NCI-H1436 treated with DMSO at 0.1 percent for 48 hours (cell line): Measurements from ENCODE around the gene SEMA6C.
A peak's percentile ranks its signal among the peaks of the same experiment; 100 is the strongest.
"Not testable (repeated sequence)": the region's sequence is repeated elsewhere in the genome, so short reads cannot be mapped to it uniquely, and the experiment has no call there.

Experiments used
- DNase-seq: peaks from one replicate; lab custom pipeline; 2025; lab: John Stamatoyannopoulos, UW

SEMA6C gene

DNA sequence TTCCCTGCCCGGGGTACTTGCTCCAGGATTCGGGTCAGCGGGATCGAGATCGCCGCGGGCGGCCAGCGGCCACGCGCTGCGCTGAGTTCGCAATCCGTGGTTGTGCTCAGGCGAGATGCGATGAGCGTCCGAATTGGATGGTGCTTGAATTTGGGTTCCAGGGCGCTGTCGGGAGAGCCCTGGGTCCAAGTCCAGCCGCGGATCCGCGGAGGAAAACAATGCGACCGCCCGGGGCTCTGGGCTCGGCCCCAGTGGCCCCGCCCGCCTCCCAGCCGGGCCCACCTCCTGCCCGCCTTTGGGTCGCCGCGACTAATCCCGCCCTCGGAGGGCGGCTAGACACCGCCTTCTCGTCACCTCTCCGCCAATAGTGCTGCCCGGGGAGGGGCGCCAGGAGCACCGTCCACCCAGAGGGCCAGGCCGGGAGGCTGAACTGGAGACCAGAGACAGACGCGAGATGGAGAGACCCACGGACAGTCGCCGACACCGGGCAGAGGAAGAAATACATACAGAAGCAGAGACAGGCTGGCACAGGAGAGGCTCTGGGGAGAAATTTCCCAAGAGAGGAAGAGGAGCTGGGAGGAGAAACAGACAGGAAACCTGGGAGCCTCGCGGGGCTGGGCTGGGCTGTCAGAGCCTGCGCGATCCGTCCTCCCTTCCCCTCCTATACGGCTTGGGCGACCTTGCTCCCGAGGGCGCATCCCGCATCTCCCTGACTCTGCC is at the start of gene SEMA6C:
Gene SEMA6C (minus strand): TSS at position 220 of the 720 bp plus-strand sequence. CDS start 4,010 bp downstream, outside the sequence.
- peak; percentile 66 for DNase-seq

DNA sequence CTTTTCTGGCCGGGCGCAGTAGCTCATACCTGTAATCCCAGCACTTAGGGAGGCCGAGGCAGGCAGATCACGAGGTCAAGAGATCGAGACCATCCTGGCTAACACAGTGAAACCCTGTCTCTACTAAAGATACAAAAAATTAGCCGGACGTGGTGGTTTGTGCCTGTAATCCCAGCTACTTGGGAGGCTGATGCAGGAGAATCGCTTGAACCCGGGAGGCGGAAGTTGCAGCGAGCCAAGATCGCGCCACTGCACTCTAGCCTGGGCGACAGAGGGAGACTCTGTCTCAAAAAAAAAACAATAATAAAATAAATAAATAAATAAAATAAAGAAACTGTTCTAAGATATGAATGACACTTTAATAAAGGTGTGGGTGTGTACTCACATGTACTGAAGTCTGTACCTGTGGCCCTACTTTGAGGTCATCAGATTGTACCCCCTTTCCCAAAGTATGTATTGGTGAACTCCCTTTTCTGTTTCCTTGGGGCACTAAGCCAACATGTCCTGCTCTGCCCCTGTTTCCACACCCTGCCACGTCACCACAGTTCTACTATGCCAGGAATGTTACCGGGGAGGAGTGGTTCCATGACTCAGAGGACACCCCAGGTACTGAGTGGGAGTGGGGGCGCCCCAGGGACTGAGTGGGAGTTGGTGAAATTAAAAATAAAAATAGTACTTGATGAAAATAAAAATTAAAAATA is 48.6 kb upstream of the SEMA6C start:
- DNase-seq = not testable (repeated sequence)

- no peak for DNase-seq
Measured at GRCh38 chr1:151193856-151194255, 47.4 kb upstream of the SEMA6C start.

DNA sequence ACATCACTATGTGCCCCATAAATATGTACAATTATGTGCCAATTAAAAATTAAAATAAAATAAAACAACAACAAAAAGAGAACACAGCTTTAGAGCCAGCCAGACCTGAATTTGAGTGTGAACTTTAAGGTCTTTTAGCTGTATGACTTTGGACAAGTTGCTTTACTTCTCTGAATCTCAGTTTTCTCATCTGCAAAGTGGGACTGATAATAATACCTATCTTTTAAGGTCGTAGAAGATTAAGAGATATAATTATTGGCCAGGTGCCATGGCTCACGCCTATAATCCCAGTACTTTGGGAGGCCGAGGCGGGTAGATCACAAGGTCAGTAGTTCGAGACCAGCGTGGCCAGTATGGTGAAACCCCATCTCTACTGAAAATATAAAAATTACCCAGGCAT is 46.9 kb upstream of the SEMA6C start:
- DNase-seq = no peak

- DNase-seq = no peak
Measured at GRCh38 chr1:151192047-151192446, 45.6 kb upstream of the SEMA6C start.

DNA sequence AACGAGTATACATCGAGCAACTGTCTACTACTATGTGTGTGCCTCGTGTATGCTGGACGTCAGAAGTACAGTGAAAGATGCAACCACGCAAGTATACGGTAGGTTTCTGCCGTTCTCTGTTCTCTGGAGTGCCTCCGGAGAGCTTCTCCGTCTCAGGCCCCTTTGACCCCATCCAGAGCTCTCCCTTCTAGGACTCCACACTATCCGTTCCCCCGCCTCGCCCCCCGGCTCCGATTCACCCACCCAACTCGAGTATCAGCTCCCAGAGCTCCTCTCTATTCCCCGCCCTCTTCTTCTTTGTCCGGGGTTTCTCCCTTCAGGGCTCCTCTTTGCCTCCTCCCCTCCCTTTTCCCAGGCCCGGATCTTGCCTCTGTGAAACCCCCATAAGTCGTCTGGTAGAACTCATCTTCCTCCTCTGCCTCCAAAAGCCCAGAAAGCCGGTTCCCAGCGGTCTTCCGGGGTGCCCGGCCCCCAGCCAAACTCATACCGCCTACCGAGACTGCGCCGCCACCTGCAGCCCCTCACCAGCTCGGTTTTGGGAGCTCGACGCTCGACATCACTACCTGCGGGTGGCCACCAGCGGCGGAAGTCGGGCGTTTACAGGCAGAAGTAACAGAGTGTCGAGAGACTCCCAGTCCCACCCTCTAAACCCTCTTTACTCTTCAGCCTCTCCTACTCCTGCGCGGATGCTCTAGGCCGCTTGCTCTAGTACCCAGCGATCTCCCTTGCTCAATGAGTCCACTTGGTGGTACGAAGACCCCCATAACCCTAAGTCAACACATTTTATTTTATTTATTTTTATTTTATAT is 43.4 kb upstream of the SEMA6C start, which contains the start of gene VPS72:
Gene VPS72 (minus strand): TSS at position 561 of the 809 bp plus-strand sequence. CDS start 76 bp downstream, at position 485.
- peak; percentile 73 for DNase-seq

- DNase-seq = not testable (repeated sequence)
Measured at GRCh38 chr1:151188667-151189066, 42.2 kb upstream of the SEMA6C start.

GRCh38 chr1:151187205-151187604 is 40.8 kb upstream of the SEMA6C start:
- no peak for DNase-seq

- DNase-seq = no peak
Measured at GRCh38 chr1:151184211-151184610, 37.8 kb upstream of the SEMA6C start.

DNA sequence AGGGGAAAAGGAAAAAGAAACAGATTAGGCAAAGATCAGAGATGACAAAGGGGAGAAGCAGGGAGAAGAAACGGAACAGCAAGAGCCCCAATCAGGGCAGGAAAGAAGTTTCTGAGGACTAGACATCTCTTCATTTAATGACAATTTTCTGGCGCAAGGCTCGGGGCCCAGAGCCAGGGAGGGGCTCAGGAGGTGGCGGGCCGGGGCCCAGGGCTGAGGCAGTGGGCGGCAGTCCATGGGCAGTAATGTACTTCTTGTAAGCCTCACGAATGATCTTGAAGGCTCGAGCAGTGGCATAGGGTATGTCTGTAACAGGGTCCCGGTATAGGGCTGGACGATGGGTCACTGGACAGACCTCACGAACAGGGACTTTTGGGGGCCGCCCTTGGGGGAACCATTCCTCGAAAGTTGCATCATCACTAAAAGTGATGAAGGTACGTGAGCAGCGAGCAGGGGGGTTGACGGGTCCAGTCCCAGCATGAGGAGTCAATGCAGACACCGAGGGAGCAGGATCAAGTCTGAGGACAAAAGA is 30.1 kb upstream of the SEMA6C start:
- no peak for DNase-seq

DNA sequence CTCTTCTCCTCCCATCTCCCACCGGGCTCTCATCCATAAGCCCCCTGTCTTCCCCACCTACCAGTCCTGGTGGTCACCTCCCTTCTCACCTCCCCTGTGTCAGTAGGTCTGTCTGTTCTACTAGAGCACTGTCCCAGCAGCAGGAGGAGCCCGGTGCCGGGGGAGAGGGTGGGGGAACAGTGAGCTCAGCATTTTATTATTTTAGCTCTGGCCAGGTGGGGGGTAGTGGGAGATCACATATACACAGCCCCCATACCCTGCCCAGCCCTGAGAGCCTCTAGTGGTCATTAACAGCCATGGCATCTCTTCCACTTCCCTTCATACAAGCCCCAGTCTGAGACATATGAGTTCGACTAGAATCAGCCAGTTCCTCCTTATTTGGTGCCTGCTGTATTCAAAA is 29.4 kb upstream of the SEMA6C start, which contains the start of gene TMOD4:
Gene TMOD4 (minus strand): TSS at position 119 of the 400 bp plus-strand sequence. CDS start 1,106 bp downstream, outside the sequence.
- DNase-seq = no peak

GRCh38 chr1:151175041-151175741 is 28.8 kb upstream of the SEMA6C start:
- no peak for DNase-seq

- DNase-seq = no peak
Measured at GRCh38 chr1:151171190-151171589, 24.8 kb upstream of the SEMA6C start.

GRCh38 chr1:151167116-151167515 is 20.7 kb upstream of the SEMA6C start:
- DNase-seq = no peak

DNA sequence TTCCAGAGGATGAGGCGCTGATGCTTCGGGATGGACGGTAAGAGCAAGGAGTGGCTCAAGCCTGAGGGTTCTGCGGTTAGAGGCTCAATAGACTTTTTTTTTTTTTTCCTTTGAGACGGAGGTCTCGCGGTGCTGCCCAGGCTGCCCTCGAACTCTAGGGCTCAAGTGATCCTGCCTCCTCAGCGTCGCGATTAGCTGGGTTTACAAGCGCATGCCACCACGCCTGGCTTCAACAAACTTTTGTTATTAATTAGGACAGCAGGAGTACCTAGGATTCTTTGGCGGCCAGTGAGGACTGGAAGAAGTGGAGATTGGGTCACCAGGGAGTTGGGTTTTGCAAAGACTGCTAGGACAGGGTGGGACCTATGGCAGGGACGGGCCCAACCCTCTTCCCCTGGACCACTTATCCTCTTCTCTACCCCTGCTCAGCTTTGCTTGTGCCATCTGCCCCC is 20.1 kb upstream of the SEMA6C start:
- DNase-seq = no peak

DNA sequence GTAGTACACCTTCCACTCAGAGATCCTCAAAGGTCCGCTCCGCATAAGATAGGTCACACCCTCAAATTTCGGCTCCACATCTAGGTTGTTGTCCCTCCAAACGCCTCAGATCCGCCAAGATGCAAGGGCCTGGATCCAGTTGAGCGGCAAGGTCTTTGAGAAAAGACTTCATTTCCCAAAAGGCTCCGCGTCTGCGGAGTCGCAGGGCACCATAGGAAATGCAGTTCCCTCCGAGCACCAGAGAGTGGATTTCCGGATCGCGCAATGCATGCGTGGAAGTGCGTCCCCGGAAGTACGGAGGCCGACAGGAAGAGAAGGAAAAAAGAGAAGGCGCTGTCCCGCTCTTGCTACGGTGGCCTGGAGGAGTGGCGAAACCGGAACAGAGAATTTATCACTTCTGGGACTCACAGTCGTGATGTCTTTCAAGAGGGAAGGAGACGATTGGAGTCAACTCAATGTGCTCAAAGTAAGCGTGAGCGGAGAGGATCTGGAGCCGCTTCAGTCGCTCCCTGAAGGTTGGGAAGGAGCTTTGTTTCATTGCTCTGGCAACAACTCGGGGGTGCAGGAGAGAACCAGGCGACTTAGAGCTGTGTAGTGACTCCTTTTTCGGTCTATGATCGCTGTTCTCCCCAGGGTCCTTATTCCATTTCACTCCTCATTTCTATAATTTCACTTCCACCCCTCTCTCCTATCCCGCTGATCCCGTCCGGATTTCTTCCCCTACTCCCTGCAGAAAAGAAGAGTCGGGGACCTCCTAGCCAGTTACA is 19.5 kb upstream of the SEMA6C start, which contains the start of the genes LYSMD1 and SCNM1:
Gene LYSMD1 (minus strand): TSS at position 165 of the 767 bp plus-strand sequence. CDS start 644 bp downstream, outside the sequence.
Gene SCNM1 (plus strand): TSS at position 407 of the 767 bp plus-strand sequence. CDS start 9 bp downstream, at position 416.
- peak; percentile 87 for DNase-seq

DNA sequence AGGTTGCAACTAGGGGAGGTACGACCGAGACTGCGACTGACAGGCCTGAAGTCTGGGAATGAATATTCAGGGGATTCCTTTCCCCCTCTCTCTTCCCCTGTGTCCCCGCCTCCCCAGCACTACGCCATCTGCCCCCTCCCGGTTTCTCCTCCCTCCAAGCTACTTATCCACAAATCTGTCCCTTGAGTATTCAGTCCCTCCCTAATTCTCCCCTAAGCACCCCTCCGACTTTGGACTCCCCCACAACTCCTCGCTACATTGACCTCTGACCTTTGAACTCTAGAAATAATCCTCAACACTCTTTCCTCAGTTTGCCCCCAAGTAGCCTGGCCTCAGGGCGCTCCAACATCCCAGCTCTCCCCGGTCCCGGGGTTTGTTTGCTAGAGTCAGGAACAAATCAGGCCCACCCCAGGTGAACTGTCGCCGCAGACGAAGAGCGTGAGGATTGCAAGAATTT is 18.9 kb upstream of the SEMA6C start:
- no peak for DNase-seq

- DNase-seq = no peak
Measured at GRCh38 chr1:151164732-151165280, 18.4 kb upstream of the SEMA6C start.

DNA sequence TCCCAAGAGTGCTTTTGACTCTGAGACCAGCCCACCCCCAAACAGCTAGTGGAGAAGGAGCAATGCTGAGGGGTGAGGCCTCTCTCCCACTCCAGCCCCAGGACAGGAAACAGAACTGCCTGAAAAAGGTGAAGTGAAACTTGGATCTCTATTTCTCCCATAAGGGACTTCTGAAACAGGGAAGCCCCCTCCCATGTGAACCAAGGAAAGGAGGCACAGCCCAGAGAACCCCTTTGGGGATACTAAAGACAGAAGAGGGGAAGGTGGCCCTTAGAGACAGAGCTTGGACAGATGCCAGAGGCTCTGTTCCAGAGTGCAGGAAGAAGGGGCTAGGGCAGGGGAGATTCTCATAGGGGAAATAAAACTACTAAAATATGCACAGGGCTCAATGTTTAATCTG is 12.9 kb upstream of the SEMA6C start:
- no peak for DNase-seq

GRCh38 chr1:151158751-151159251 is 12.4 kb upstream of the SEMA6C start:
- DNase-seq = no peak
